GM21447 (cell line): ENCODE results near the gene TPRN.

Experiments
- ATAC-seq: cut with Tn5 transposase; IDR thresholded peaks from one replicate; pipeline ENCODE4 v1.9.1; 2021; ENCODE audit not compliant: unreplicated experiment

The TPRN gene

DNA sequence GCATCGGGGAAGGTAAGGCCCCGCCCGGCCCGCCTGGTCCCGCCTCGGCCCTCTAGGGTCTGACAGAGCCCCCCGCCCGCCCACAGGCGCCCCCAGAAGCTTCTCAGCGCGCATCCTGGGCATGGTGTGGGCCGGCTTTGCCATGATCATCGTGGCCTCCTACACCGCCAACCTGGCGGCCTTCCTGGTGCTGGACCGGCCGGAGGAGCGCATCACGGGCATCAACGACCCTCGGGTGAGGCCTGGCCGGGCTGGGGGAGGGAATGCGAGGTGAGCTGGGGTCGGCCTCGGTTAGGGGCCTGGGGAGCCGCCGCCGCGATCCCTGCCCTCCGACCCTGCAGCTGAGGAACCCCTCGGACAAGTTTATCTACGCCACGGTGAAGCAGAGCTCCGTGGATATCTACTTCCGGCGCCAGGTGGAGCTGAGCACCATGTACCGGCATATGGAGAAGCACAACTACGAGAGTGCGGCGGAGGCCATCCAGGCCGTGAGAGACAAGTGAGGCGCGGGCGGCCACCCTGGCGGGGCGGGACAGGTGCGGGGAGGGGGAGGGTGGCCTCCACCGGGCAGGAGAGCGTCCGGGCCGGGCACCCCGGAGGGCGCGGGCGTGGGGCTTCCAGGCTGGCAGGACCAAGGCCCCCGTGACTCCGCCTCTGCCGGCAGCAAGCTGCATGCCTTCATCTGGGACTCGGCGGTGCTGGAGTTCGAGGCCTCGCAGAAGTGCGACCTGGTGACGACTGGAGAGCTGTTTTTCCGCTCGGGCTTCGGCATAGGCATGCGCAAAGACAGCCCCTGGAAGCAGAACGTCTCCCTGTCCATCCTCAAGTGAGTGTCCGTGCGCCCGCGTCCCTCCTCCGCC lies 37.8 kb downstream of the TPRN start:
- ATAC-seq: no peak

DNA sequence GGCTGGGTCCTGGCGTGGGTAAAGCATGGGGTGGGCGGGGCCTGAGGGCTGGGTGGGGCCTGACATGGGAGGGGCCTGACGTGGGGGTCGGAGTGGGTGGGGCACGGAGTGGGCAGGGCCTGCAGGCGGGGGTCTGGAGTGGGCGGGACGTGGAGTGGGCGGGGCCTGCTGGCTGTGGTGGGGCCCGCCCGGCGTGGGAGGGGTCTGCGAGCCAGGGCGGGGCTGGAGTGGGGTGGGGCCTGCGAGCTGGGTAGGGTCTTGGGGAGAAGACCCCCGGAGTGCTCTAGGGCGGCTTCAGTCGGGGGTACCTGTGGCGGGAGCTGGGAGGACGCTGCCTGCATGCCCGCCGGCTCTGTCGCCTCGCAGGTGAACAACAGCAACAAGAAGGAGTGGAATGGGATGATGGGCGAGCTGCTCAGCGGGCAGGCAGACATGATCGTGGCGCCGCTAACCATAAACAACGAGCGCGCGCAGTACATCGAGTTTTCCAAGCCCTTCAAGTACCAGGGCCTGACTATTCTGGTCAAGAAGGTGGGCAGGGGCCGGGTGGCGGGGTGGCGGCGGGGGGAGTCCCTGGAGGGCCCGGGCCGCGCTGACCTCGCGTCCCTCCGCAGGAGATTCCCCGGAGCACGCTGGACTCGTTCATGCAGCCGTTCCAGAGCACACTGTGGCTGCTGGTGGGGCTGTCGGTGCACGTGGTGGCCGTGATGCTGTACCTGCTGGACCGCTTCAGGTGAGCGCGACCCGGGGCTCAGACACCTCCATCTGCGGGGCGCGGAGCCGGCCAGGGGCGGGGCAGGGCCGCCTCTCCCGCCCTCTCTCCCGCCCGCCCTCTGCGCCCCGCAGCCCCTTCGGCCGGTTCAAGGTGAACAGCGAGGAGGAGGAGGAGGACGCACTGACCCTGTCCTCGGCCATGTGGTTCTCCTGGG lies 38.7 kb downstream of the TPRN start:
- ATAC-seq: no peak

DNA sequence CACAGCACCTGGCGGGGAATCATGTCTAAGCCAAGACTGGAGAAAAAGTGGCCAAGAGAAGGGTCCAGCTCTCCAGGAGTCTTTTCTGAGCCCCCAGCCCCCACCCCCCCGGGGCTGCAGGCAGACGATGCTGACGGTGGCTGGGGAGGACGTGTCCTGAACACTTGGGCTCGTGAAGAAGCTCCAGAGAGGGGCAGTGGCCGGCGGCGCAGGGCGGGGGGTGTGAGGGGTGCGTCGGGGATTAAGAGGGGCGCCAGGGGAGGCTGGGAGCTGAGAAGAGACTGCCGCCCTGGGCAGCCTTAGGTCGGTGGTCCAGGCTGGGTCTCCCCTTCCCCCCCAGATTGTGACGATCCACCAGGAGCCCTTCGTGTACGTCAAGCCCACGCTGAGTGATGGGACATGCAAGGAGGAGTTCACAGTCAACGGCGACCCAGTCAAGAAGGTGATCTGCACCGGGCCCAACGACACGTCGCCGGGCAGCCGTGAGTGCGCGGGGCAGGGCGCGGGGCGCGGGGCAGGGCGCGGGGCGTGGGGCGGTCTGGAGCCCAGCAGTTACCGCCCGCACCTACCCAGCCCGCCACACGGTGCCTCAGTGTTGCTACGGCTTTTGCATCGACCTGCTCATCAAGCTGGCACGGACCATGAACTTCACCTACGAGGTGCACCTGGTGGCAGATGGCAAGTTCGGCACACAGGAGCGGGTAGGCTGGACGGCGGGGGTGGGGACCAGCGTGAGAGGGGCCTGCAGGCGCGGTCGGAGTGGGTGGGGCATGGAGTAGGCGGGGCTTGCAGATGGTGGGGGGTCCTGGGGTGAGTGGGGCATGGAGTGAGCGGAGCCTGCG lies 39.6 kb downstream of the TPRN start:
- ATAC-seq: no peak

DNA sequence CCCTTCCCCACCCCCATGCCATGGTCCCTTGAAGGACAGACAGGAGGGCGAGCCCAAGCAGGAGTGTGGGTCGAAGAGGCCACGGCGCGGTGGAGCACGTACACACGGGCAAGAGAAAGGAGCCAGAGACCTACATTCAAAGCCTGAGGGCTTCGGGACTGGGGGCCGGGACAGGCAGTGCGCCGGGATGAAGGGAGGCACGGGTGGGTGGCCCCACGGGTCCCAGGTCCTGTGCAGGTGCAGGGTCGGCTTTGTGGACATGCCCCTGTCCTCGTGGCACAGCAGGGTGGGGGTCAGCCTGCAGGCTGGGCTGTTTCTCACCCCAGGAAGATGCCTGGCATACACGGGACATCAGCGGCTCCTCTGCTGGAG lies 40.5 kb downstream of the TPRN start:
- ATAC-seq: no peak

DNA sequence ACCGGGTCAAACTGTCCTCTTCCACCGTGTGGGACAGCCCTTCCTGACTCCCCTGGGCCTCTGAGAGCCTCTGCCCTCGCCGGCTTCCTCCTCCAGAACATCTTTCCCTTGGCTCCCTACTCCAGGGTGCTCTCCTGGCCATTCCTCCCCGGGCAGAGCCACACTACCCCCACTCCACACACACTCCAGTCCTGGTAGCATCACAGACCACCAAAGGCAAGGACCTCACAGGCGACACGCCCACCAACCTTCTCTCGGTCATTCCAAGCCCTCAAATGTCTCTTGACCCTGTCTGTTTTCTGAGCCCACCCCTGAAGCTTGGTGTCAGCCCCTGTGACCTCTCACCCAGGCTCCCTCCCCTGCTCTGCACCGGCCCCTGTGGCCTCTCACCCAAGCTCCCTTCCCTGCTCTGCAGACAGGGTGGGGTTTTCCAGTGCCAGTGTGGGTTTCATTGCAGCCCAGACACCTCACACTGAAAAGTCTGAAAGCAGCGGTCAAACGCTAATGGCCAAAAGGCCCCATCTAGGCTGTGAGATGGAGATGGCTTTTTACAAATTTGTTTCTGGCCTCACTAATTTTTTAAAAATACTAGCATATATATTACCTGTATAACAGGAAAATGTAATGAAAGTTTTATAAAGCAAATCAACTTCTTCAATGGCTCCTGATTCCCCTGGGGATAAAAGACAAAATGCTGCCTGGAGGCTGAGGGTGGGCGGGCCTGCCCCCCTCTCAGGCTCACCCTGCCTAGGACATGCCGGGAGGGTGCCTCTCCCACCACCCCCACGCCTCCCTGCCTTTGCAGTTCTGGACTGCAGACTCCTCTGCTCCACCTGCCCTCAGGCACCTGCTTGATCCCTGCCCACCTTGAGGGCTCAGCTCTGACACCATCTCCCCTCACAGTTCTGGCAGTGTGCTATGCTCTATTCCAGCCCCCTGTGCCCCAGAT lies 41.2 kb downstream of the TPRN start:
- ATAC-seq: no peak

DNA sequence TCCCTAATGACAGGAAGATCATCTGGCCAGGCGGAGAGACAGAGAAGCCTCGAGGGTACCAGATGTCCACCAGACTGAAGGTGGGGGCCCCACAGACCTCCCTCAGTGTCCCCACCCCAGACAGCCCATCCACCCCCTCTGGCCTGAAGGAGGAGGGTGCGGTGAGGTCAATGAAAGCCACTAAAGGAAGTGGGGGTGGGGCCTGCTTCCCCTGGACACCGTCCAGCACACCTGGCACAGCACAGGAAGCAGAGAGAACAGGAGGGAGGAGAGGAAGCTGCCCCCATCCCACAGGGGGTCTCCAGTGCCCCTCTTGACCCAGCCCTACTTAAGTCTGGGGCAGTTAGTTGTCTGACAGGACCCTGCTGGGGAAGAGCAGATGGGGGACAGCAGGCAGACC lies 41.9 kb downstream of the TPRN start:
- no peak for ATAC-seq

DNA sequence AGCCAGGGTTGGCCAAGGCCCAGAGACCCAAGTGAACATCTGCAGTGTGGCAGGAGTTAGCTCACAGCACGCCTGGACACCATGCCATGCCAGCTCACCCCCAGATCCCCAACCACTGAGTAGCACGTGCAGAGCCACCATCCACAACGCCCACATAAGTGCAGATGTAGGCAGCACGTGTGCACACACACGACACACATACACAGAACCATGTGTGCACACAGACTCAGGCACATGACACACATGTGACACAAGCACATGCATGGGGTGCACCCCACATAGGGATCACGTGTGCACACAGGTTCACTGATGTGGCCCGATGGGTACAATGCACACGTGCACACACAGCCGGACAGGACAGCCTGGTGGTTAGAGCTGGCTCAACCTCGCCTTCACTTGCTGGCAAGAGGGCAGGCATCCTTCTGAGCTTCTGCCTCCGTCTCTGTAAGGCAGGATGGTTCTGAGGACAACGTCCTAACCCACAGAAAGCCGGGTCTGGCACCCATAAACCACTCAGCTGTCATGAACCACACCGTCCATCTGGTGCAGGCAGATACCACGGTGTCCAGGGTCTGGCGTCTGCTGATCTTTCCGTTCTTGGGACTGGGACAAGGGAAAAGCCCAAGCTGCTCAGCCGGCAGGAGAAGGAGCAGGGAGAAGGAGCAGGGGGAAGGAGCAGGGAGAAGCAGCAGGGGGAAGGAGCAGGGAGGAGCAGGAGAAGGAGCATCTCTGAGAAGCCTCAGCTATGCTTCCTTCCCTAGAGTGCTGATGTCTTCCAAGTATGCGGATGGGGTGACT lies 42.7 kb downstream of the TPRN start:
- ATAC-seq: no peak

DNA sequence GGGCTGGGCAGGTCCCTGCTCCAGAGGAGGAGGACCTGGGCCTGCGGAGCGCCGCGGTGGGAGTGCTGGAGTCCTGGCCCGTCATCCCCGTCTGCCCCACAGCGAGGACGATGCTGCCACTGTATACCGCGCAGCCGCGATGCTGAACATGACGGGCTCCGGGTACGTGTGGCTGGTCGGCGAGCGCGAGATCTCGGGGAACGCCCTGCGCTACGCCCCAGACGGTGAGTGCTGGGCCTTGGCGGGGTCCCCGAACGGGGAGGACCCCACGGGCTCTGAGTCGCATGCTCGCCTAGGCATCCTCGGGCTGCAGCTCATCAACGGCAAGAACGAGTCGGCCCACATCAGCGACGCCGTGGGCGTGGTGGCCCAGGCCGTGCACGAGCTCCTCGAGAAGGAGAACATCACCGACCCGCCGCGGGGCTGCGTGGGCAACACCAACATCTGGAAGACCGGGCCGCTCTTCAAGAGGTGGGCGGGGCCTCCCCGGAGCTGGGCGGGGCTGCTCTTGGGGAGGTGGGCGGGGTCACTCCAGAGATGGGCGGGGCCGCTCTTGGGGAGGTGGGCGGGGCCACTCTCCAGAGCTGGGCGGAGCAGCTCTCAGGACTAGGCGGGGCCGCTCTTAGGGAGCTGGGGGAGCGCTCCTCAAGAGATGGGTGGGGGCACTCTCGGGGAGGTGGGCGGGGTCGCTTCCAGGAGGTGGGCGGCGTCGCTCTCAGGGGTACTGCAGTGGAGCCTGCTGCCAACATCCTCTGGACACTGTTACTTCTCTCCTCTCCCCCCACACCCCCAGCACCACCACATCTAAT lies 43.8 kb downstream of the TPRN start:
- ATAC-seq: no peak

DNA sequence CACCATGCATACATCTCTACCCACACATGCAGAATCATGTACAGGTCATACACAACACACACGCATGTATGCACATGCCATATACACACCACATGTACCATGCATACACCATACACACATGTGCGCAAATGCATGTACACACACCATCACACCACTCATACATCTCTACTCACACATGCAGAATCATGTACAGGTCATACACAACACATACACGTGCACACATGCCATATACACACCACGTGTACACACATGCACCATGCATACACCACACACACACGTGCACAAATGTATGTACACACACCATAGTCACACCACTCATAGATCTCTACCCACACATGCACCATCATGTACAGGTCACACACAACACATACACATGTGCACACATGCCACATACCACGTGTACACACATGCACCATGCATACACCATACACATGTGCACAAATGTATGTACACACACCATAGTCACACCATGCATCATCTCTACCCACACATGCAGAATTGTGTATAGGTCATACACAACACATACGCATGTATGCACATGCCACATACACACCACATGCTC lies 47.6 kb downstream of the TPRN start:
- no peak for ATAC-seq

DNA sequence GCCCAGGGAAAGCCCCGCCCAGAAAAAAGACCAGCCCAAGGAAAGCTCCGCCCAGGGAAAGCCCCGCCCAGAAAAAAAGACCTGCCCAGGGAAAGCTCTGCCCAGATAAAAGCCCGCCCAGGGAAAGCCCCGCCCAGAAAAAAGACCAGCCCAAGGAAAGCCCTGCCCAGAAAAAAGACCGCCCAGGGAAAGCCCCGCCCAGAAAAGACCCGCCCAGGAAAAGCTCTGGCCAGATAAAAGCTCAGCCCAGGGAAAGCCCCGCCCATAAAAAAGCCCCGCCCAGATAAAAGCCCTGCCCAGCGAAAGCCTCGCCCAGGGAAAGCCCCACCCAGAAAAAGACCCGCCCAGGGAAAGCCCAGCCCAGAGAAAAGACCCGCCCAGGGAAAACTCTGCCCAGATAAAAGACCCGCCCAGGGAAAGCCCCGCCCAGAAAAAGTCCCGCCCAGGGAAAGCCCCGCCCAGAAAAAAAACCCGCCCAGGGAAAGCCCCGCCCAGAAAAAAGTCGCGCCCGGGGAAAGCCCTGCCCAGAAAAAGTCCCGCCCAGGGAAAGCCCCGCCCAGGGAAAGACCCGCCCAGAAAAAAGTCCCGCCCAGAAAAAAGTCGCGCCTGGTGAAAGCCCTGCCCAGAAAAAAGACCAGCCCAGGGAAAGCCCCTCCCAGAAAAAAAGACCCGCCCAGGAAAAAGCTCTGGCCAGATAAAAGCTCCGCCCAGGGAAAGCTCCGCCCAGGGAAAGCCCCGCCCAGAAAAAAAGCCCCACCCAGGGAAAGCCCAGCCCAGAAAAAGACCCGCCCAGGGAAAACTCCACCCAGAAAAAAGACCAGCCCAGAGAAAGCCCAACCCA lies 49.7 kb downstream of the TPRN start:
- ATAC-seq: peak; percentile 44

DNA sequence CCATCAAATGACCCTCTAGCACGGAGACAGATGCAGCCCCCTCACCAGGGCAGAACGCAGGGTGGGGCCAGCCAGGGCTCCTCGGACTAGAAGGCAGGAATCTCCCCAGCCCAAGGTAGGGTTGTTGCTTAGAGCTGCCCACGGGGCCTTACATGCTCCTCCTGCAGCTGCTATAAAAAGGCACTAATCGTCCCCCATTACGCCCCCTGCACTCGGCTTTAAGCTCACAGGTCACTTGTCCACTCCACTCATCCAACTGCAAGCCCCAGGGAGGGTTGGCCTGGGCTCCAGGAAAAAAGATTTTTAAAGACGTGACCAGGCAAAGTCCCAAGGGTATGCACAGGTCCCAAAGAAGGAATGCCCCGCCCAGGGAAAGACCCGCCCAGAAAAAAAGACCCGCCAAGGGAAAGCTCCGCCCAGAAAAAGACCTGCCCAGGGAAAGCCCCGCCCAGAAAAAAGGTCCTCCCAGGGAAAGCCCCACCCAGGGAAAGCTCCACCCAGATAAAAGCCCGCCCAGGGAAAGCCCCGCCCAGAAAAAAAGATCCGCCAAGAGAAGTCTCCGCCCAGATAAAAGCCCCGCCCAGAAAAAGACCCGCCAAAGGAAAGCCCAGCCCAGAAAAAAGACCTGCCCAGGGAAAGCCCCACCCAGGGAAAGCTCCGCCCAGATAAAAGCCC lies 50.5 kb downstream of the TPRN start:
- ATAC-seq: peak; percentile 22

DNA sequence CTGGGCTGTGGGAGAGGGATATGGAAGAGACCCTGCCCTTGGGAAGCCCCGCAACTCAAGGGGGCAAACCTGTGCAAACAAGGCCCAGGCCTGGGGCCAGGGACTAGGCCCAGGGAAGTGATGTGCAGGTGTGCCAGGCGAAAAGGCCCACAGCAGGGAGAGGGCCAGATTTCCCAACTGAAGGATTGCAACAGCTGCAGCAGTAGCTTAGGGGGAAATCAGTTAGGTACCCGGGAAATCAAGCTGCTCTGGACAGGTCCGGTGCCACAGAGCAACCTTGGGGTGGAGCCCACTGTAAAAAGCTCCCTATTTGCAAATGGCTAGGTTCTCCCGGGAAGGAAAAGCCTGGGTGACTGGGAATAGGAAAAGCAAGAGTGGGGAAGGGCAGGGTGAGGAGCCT lies 51.2 kb downstream of the TPRN start:
- ATAC-seq: no peak

DNA sequence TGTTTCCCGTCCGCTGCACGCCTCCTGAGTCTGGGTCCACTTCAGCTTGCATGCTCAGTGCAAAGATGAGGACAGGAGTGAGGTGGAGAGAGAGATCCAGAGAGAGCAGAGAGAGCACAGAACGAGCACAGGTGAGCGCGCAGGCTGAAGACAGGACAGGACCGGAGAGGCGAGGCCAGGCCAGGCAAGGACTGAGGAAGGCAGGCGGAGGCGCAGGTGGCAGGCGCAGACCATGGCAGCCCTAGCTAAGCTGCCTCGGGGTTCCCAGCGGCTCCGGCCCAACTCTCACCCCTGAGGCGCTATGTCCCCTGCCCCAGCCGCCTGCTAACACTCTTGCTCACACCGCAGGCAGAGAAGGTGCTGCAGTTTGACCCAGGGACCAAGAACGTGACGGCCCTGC lies 51.9 kb downstream of the TPRN start:
- no peak for ATAC-seq

DNA sequence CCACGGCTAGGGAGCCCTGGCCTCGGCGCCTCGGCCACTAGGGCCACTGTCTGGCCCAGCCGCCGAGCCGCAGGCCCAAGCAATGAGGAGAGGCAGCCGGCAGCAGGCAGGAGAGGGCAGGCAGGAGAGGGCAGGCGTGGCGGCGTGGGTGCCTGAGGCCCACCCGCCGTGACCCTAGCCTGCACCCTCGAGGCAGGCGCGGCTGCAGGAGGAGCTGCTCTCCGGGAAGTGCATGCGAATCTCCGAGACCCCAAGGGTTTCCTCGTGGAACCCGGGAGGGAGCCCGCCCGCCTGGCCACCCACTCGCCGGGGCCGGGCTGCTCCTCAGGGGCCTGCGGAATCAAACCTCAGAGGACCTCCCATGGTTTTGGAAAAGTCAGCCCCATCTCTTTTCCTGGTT lies 52.3 kb downstream of the TPRN start:
- no peak for ATAC-seq

DNA sequence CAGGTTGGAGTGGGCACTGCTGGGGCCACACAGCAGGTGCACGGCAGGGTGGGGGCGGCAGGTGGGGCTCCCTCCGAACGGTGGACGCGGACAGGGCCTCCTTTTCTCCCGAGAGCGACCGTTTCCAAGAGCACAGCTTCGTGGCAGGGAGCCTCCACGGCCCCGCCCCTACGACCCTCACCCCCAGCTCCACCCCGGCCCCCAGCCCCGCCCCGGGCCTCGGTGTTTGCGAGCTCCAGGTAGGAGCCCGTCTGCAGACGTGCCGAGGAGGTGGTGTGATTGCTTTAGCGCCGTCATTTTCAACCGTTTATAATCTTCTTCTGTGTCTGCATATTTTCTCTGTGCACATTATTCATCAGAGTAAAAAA lies 52.8 kb downstream of the TPRN start:
- no peak for ATAC-seq

DNA sequence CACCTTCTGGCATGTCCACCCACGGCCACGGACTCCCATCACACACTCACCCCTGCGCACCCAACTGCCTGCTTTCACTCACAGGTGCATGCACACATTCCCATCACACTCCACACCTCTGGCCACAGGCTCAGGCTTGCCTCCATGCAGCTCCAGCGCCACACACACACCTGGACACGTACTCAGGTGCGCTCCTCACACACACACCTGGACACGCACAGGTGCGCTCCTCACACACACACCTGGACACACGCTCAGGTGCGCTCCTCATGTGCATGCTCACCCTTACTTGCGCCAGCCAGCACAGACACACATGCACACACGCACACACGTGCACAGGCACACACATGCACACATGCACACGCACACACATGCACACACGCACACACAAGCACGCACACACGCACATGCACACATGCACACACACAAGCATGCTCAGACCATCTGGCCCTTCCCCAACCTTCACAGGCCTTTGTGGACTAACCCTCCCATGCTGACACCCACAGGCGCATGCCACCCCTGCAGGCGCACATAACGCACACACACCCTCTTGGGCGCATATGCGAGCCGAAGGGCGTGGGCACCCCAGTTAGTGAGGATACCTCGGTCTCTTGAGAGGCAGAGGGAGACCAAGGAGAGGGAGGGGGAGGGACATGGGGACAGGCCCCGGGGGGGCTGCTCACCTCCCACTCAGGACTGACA lies 53.3 kb downstream of the TPRN start:
- ATAC-seq: no peak
